ENCODE results near the gene PTGR3. TPM values are rescaled to one million over a fixed set of nuclear protein-coding genes. Genes with fewer than 3 reads are reported as not detected.
A peak's percentile ranks its signal among the peaks of the same experiment; 100 is the strongest.

Gene PTGR3
- total RNA-seq, 2 experiments from 2014 or later = 1.8 to 14.9 TPM

DNA sequence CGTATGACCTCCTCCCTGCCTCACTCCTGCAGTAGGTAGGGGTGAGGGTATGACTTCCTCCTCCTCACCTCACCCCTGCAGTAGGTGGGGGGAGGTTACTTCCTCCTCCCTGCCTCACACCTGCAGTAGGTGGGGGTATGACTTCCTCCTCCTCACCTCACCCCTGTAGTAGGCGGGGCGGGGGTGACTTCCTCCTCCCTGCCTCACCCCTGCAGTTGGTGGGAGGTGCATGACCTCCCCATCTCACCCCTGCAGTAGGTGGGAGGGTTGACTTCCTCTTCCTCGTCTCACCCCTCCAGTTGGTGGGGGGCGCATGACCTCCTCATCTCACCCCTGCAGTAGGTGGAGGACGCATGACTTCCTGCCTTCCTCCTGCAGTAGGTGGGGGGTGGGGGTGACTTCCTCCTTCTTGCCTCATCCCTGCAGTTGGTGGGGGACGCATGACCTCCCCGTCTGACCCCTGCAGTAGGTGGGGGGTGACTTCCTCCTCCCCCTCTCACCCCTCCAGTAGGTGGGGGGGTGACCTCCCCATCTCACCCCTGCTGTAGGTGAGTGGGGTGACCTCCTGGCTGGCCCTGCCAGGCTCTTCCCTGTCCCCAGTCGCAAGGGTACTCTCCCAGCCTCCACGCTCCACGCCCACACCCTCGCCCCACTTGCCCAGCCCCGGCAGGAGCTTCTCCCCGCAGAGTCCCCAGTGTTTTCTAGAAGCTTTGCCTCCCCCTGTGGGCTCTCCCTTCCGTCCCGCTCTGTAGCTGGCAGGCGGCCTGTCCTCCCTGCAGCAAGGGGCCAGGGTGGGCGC lies 40.9 kb upstream of the PTGR3 start:
- Histone ChIP-seq H3K79me2 (ENCODE audit: insufficient read depth, low read depth, low read length) (no peaks in the 10 kb centered on the region), H3K9me2 (ENCODE audit: insufficient read depth, low read length) (no peaks in the 10 kb centered on the region), H3K36me3 (ENCODE audit: insufficient read depth, low read length) (no peaks in the 10 kb centered on the region), H3K4me3 (ENCODE audit: low read depth, low read length, poor library complexity, severe bottlenecking) (no peak overlapping the region), H3K4me1 (ENCODE audit: insufficient read depth, low read length, poor library complexity, severe bottlenecking) (no peaks in the 10 kb centered on the region), H3K27ac (ENCODE audit: low read depth, low read length, poor library complexity, severe bottlenecking) (no peak overlapping the region), H2AFZ (ENCODE audit: low read length) (no peak overlapping the region), H4K20me1 (ENCODE audit: insufficient read depth, low read length) (no peaks in the 10 kb centered on the region), H3K9me3 (ENCODE audit: low read length) (no peaks in the 10 kb centered on the region), H3K4me2 (ENCODE audit: low read length) (no peak overlapping the region)
- no TSS peak for BruUV-seq (replicated peaks)
- peak; percentile 14 for DNase-seq (ENCODE audit: low spot score)
- intact Hi-C loops (cut with micrococcal nuclease; ENCODE audit: unreplicated experiment) = no loop called here
- POLR2A ChIA-PET = no interaction called here
- TF ChIP-seq EZH2phosphoT487 (IDR thresholded peaks at IDR 0.05; ENCODE audit: borderline replicate concordance, low read depth, low read length) = no peak
- TF ChIP-seq, protein P1, sequence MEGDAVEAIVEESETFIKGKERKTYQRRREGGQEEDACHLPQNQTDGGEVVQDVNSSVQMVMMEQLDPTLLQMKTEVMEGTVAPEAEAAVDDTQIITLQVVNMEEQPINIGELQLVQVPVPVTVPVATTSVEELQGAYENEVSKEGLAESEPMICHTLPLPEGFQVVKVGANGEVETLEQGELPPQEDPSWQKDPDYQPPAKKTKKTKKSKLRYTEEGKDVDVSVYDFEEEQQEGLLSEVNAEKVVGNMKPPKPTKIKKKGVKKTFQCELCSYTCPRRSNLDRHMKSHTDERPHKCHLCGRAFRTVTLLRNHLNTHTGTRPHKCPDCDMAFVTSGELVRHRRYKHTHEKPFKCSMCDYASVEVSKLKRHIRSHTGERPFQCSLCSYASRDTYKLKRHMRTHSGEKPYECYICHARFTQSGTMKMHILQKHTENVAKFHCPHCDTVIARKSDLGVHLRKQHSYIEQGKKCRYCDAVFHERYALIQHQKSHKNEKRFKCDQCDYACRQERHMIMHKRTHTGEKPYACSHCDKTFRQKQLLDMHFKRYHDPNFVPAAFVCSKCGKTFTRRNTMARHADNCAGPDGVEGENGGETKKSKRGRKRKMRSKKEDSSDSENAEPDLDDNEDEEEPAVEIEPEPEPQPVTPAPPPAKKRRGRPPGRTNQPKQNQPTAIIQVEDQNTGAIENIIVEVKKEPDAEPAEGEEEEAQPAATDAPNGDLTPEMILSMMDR (conservative IDR thresholded peaks at IDR 0.05; ENCODE audit: low read length) = no peak
- CTCF ChIA-PET (ENCODE audit: unreplicated experiment) = no interaction called here

DNA sequence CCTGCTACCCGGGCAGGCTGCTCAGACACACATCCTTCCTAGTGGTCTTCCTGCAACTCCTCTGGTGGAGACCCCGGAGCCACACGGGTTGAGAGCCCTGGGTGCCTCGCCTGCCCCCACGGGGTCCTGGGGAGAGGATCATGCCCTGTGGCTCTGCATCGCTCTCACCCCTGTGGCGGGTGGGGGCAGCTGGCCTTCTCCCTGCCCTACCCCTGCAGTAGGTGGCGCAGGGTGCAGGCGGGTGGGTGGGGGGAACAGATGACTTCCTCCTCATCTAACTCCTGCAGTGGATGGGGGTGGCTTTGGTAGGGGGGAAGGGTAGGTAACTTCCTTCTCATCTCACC lies 40.2 kb upstream of the PTGR3 start:
- H3K9me3 ChIP-seq (ENCODE audit: low read length) = no peaks in the 10 kb centered on the region
- no peaks in the 10 kb centered on the region for H4K20me1 ChIP-seq (ENCODE audit: insufficient read depth, low read length)
- no peak overlapping the region for H3K4me2 ChIP-seq (ENCODE audit: low read length)
- ChIA-PET CTCF (ENCODE audit: unreplicated experiment) (no interaction called here), POLR2A (no interaction called here)
- no peaks in the 10 kb centered on the region for H3K36me3 ChIP-seq (ENCODE audit: insufficient read depth, low read length)
- no peaks in the 10 kb centered on the region for H3K9me2 ChIP-seq (ENCODE audit: insufficient read depth, low read length)
- H3K4me3 ChIP-seq (ENCODE audit: low read depth, low read length, poor library complexity, severe bottlenecking) = no peak overlapping the region
- TF ChIP-seq, protein P1 (conservative IDR thresholded peaks at IDR 0.05; ENCODE audit: low read length) = no peak
- TF ChIP-seq EZH2phosphoT487 (IDR thresholded peaks at IDR 0.05; ENCODE audit: borderline replicate concordance, low read depth, low read length) = no peak
- no peak for DNase-seq (ENCODE audit: low spot score)
- no peak overlapping the region for H3K27ac ChIP-seq (ENCODE audit: low read depth, low read length, poor library complexity, severe bottlenecking)
- H2AFZ ChIP-seq (ENCODE audit: low read length) = no peak overlapping the region
- BruUV-seq (replicated peaks) = no TSS peak
- intact Hi-C loops (cut with micrococcal nuclease; ENCODE audit: unreplicated experiment) = no loop called here
- H3K4me1 ChIP-seq (ENCODE audit: insufficient read depth, low read length, poor library complexity, severe bottlenecking) = no peaks in the 10 kb centered on the region
- H3K79me2 ChIP-seq (ENCODE audit: insufficient read depth, low read depth, low read length) = no peaks in the 10 kb centered on the region

DNA sequence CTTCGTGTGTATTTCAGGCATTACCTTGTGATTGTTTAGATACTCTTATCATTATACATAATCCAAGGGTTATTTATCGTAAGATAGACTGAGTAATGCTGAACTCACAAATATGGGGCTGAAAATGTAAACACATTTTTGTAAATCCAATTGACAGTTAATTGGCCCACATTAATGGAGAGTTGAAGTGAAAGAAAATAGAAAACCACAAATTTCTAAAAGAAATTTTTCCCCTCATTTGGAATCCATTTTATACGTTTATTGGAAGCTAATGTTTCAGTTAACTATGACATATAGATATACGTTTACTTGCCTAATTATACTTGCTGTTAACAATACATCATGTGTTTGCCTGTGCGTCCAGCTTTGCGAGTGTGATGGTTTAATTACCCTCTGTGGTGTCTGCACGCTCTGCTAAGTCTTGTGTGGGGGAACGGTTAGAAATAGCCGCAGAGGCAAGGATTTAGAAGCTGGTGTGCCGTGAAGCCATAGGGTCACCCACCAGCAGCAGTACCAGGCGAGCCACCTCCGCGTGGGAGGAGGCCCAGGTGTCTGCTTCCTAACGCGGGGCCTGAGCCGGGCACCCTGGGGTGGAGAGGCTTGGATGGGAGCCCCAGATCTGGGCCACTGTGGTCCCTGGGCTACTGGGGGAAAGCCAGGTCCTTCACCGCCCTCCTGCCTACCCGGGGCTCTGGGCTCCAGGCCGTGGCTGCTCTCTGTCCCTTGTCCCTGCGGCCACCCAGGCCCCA lies 39.7 kb upstream of the PTGR3 start:
- CTCF ChIA-PET (ENCODE audit: unreplicated experiment) = no interaction called here

More for the DNA sequence above, 39.7 kb upstream of the PTGR3 start:
- Histone ChIP-seq H3K79me2 (ENCODE audit: insufficient read depth, low read depth, low read length) (no peaks in the 10 kb centered on the region), H3K36me3 (ENCODE audit: insufficient read depth, low read length) (no peaks in the 10 kb centered on the region), H3K9me3 (ENCODE audit: low read length) (no peaks in the 10 kb centered on the region), H3K9me2 (ENCODE audit: insufficient read depth, low read length) (no peaks in the 10 kb centered on the region), H3K4me3 (ENCODE audit: low read depth, low read length, poor library complexity, severe bottlenecking) (no peak overlapping the region), H3K4me1 (ENCODE audit: insufficient read depth, low read length, poor library complexity, severe bottlenecking) (no peaks in the 10 kb centered on the region), H3K4me2 (ENCODE audit: low read length) (no peak overlapping the region), H2AFZ (ENCODE audit: low read length) (no peak overlapping the region), H4K20me1 (ENCODE audit: insufficient read depth, low read length) (no peaks in the 10 kb centered on the region), H3K27ac (ENCODE audit: low read depth, low read length, poor library complexity, severe bottlenecking) (no peak overlapping the region)
- intact Hi-C loops (cut with micrococcal nuclease; ENCODE audit: unreplicated experiment) = no loop called here
- TF ChIP-seq, protein P1 (conservative IDR thresholded peaks at IDR 0.05; ENCODE audit: low read length) = no peak
- no peak for TF ChIP-seq EZH2phosphoT487 (IDR thresholded peaks at IDR 0.05; ENCODE audit: borderline replicate concordance, low read depth, low read length)
- POLR2A ChIA-PET = no interaction called here
- DNase-seq (ENCODE audit: low spot score) = no peak
- BruUV-seq (replicated peaks) = no TSS peak

Measured in OCI-LY7 (cell line).